Adipocyte (in vitro differentiated cells): ENCODE data around the gene ATP6V0C.
"Not testable (repeated sequence)": the region's sequence is repeated elsewhere in the genome, so short reads cannot be mapped to it uniquely, and the experiment has no call there.

Experiments used
- DNase-seq: peaks from one replicate; pipeline ENCODE4 v3.0.0-alpha.2; 2015; ENCODE audit warnings: low read depth
- H3K27me3 ChIP-seq: replicated peaks from 2 replicates; pipeline ENCODE4 v1.7.0; 2013; ENCODE audit warnings: mild to moderate bottlenecking, low read length, moderate library complexity; ENCODE audit not compliant: control insufficient read depth, insufficient read depth
- H3K36me3 ChIP-seq: 2 replicates; pipeline ENCODE4 v1.7.0; 2013; ENCODE audit warnings: low read length, mild to moderate bottlenecking, moderate library complexity; ENCODE audit not compliant: control insufficient read depth, insufficient read depth, severe bottlenecking
- H3K4me1 ChIP-seq: 2 replicates; pipeline ENCODE4 v1.7.0; 2013; ENCODE audit warnings: mild to moderate bottlenecking, low read length, moderate library complexity; ENCODE audit not compliant: control insufficient read depth, insufficient read depth
- H3K4me3 ChIP-seq: 2 replicates; pipeline ENCODE4 v1.7.0; 2013; ENCODE audit warnings: mild to moderate bottlenecking, low read length, moderate library complexity
- H3K9ac ChIP-seq: 2 replicates; pipeline ENCODE4 v1.7.0; 2013; ENCODE audit warnings: mild to moderate bottlenecking, low read length, moderate library complexity
- H3K9me3 ChIP-seq: 2 replicates; pipeline ENCODE4 v1.7.0; 2013; ENCODE audit warnings: mild to moderate bottlenecking, low read length, moderate library complexity; ENCODE audit not compliant: control insufficient read depth

ATP6V0C gene

DNA sequence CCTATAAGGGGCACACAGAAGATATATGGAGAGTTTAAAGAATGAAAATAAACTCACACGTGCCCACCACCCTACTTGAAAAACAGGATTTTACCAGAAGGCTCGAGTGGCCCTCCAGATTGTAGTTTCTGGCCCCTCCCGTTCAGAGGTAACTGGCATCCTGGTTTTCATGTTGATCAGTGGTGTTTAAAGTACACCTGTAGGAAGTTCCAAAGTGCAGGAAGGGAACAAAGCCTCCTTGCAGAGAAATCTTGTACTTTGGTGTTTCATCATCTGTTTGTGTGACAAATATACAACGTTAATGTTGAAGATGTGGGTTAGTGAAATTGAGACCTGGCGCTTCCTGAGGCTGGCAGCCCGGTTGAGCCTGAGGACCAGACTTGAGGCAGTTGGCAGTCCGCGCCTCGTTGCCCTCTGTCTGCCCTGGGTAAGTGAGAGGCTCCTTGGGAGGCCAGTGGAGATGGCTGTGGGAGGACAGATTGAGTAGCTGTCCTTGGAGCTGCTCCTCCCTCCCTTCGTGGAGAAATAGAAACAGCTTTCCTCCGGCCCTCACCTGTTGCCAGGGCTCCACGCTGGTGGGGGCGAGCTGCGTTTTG lies 36.6 kb downstream of the ATP6V0C start:
- H3K4me1 ChIP-seq, H3K27me3 ChIP-seq, DNase-seq, H3K4me3 ChIP-seq, H3K9me3 ChIP-seq, H3K9ac ChIP-seq, H3K36me3 ChIP-seq: not testable (repeated sequence)

DNA sequence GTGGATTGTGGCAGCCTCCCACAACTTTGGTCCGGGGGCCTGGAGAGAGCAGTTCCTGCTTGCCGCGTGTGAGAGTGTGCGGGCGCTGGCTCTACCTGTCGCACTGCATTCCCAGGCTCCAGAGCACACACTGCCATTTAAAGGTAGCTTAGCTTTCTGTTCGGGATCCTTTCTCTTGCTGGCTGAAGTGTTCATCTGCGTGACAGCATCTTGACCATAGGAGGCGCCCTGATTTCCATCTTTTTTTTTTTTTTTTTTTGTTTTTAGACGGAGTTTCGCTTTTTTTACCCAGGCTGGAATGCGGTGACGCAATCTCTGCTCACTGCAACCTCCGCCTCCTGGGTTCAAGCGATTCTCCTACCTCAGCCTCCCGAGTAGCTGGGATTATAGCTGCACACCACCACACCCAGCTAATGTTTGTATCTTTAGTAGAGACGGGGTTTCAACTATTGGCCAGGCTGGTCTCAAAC lies 37.7 kb downstream of the ATP6V0C start:
- not testable (repeated sequence) for H3K4me3 ChIP-seq, H3K9ac ChIP-seq, H3K27me3 ChIP-seq, H3K36me3 ChIP-seq, H3K4me1 ChIP-seq, H3K9me3 ChIP-seq, DNase-seq

DNA sequence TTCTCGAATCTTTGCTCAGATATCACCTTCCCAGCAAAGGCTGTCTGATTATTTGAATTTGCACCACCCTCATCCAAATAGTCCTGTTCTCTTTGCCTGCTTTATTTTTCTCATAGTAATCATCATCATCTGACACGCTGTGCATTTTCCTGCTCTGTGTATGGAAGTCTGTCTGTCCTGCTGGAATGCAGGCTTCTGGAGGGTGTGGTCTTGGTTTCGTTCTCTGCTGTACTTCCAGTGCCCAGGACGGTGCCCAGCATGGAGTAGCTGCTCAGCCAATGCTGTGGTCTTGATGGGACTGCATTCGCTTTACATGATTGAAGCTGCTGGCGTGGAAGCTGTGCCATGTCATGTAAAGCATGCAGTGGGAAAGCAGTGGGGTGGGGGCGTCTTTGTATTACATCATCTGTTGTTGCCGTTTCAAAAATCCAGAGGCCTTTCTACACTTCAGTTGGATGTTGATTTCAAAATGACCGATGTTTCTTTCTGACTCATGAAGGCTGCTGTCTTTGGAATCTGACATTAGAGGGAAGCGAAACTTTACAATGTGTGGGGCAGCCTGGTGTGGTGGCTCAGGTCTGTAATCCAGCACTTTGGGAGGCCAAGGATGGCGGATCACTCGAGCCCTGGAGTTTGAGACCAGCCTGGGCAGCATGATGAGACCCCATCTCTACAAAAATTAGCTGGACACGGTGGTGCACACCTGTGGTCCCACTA lies 41.1 kb downstream of the ATP6V0C start:
- not testable (repeated sequence) for H3K4me1 ChIP-seq, H3K9ac ChIP-seq, H3K4me3 ChIP-seq, H3K27me3 ChIP-seq, H3K36me3 ChIP-seq, DNase-seq, H3K9me3 ChIP-seq

DNA sequence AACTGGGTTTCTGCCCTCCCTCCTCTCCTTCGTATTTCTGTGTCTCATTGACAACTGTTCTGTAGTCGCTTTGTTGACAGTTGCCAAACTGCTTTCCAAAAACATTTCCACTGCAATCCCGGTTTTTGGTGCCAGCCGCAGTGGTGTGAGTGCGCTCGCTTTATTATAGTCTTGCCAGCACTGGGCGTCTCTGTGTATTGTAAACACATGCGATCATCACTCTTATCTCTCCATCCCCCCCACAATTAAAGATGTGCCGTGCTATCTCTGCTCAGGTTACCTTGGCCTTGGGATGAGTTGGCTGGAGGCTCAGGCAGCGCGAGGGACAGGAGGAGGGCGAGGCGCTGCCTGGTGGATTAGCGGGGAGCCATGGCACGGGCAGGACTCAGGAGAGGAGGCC lies 43.4 kb downstream of the ATP6V0C start:
- not testable (repeated sequence) for H3K9me3 ChIP-seq, H3K9ac ChIP-seq, H3K4me1 ChIP-seq, H3K4me3 ChIP-seq, H3K27me3 ChIP-seq, DNase-seq, H3K36me3 ChIP-seq

DNA sequence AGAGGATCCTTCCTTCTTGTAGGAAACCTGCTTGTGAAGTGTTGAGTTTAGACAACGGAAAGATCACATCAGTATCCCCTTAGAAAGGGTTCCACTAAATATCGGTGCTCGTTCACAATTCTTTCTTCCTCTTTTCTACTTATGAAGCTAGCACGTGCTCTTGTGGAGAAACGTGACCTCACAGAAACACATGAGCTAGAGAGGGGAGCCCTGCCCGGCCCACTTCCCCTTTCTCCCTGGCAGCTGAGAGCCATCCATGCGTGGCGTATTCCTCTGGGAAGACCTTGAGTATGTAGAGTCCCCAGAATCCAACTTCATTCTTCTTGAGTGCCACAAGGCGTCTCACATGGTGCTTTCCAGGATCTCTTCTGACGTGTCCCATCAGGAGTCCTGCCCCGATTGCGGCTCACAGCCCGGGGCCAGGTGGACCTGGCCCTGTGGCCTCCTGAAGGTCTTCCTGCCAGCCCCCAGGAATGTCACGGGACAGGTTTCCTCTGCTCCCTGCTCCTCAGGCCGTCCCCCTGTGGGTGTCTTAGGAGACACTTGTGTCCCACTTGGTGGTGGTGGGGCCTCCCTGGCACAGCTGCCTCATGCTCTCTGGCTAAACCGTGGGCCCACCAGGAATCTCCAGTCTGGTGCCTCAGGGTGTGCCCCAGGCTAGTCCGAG lies 46.5 kb downstream of the ATP6V0C start:
- not testable (repeated sequence) for H3K27me3 ChIP-seq, H3K4me3 ChIP-seq, H3K9ac ChIP-seq, DNase-seq, H3K4me1 ChIP-seq, H3K9me3 ChIP-seq, H3K36me3 ChIP-seq

DNA sequence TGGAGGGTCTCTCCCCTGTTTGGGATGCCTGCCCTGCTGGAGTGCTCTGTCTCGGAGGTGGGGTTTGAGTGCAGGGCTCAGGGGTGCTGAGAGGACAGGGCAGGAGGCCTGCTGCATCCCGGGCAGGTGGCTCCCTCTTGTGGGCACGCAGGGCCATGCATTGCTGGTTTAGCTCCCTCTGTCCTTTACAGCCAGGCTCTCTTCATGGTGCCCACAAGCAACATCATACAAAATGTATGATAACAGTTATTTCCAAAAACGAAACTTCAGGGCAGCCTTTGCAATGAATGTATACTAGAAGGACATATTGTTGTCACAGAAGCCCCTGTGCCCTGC lies 47.0 kb downstream of the ATP6V0C start:
- not testable (repeated sequence) for H3K9ac ChIP-seq, H3K4me3 ChIP-seq, H3K36me3 ChIP-seq, DNase-seq, H3K4me1 ChIP-seq, H3K27me3 ChIP-seq, H3K9me3 ChIP-seq

DNA sequence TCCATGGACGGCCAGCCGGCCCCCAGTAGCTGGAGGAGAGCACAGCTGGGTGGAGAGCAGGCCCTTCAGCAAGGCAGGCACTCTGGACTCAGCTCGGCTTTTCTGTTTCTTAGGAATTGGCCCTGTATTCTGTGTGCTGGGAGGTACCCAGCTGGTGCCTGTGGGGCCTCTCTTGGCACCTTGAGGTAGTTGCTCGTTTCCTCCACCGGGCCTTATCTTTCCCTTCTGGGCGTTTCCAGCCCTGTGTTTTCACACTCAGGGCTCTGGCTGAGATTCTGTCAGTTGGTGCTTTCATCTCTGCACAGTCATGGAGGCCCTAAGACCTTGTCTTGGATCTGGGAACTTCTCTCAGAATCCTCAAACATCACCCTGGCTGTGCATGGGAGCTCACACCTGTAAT lies 53.8 kb downstream of the ATP6V0C start:
- not testable (repeated sequence) for H3K4me1 ChIP-seq, H3K9me3 ChIP-seq, H3K9ac ChIP-seq, H3K27me3 ChIP-seq, H3K4me3 ChIP-seq, H3K36me3 ChIP-seq, DNase-seq

DNA sequence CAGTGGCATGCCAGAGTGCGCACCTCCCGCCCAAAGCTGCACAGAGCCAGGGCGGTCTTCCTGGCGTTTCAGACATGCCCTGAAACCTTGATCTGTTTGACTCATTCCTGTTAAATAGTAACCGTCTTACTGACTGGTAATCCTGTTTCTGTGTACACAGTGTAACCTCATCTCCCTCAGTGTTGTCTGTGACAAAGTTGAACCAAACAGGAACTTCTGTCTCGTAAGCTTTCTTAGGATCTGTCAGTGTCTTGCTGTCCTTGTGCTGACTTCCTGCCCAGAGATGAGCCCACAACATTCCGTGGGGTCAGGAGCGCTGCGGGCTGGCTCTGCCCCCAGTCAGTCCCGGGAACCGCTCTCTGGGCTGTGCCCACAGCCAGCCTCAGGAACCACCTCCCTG lies 54.8 kb downstream of the ATP6V0C start:
- not testable (repeated sequence) for DNase-seq, H3K4me3 ChIP-seq, H3K4me1 ChIP-seq, H3K36me3 ChIP-seq, H3K27me3 ChIP-seq, H3K9me3 ChIP-seq, H3K9ac ChIP-seq
